Calu3 (cell line): ENCODE measurements around the gene WBP2. TPM values are rescaled to one million over a fixed set of nuclear protein-coding genes. Genes with fewer than 3 reads are reported as not detected.

Experiments
- BruUV-seq: library from RNA; stranded (reverse); fragments of 400-500 nt; replicated peaks from 2 replicates; lab custom pipeline; 2021; lab: Mats Ljungman, UMichigan
- CTCF ChIA-PET: fragments of 300-600 bp; sonication (Branson Sonifier 250); formaldehyde crosslinking; loops from one replicate; lab custom pipeline; 2022; ENCODE audit warnings: antibody characterized with exemption; lab: Charles Lee
- DNase-seq: peaks from one replicate; pipeline ENCODE4 v3.0.0; 2022
- H3K27ac Mint-ChIP-seq: one replicate; pipeline ENCODE4 v1.8.0; 2022; ENCODE audit warnings: mixed read lengths; ENCODE audit not compliant: unreplicated experiment
- H3K27me3 Mint-ChIP-seq: one replicate; pipeline ENCODE4 v1.8.0; 2022; ENCODE audit warnings: mixed read lengths; ENCODE audit not compliant: unreplicated experiment
- H3K36me3 Mint-ChIP-seq: one replicate; pipeline ENCODE4 v1.8.0; 2022; ENCODE audit warnings: mild to moderate bottlenecking, moderate library complexity, mixed read lengths; ENCODE audit not compliant: insufficient read depth, unreplicated experiment
- H3K4me1 Mint-ChIP-seq: one replicate; pipeline ENCODE4 v1.8.0; 2022; ENCODE audit warnings: mild to moderate bottlenecking, low read depth, mixed read lengths; ENCODE audit not compliant: unreplicated experiment
- H3K4me3 Mint-ChIP-seq: one replicate; pipeline ENCODE4 v1.8.0; 2022; ENCODE audit warnings: mild to moderate bottlenecking, low read depth, moderate library complexity, mixed read lengths; ENCODE audit not compliant: unreplicated experiment
- H3K9me3 Mint-ChIP-seq: one replicate; pipeline ENCODE4 v1.8.0; 2022; ENCODE audit warnings: low read depth, mixed read lengths; ENCODE audit not compliant: unreplicated experiment
- intact Hi-C: fragments of 100-400 bp; cut with micrococcal nuclease; formaldehyde crosslinking; loops from one replicate; pipeline ENCODE4 v1.10.0; 2022; ENCODE audit not compliant: unreplicated experiment
- total RNA-seq: library from RNA; stranded (reverse); gene quantifications from 2 replicates; pipeline ENCODE4 v1.2.3, GENCODE V29; 2022
- TF ChIP-seq, protein P1 (sequence below): fragments of 200-600 bp; IDR thresholded peaks from one replicate; pipeline ENCODE4 v1.8.0; 2022; ENCODE audit warnings: antibody characterized with exemption; ENCODE audit not compliant: unreplicated experiment

Gene WBP2
- total RNA-seq, 1 experiment from 2014 or later = 126 TPM

DNA sequence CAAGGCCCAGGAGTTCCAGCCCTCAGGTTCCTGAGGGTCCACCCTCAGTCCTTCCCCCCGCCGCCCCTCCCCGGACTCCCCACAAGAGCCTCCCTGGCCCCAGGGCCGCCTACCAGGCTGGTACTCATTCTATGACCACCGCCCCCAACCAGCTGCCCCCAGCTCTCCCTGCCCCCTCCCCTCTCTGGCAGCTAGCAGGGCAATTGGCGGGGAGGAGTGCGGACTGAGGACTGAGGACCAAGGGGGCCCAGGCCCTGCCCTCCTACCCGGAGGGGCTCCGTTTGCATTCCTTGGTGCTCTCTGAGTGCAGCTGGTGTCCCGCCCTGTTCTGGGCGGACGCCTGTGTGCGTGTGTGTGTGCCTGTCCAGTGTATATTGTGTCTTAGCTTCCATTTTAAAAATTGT is 30.0 kb downstream of the WBP2 start:
- BruUV-seq = no TSS peak
- H3K9me3 Mint-ChIP-seq = no peaks in the 10 kb centered on the region
- TF ChIP-seq, protein P1, sequence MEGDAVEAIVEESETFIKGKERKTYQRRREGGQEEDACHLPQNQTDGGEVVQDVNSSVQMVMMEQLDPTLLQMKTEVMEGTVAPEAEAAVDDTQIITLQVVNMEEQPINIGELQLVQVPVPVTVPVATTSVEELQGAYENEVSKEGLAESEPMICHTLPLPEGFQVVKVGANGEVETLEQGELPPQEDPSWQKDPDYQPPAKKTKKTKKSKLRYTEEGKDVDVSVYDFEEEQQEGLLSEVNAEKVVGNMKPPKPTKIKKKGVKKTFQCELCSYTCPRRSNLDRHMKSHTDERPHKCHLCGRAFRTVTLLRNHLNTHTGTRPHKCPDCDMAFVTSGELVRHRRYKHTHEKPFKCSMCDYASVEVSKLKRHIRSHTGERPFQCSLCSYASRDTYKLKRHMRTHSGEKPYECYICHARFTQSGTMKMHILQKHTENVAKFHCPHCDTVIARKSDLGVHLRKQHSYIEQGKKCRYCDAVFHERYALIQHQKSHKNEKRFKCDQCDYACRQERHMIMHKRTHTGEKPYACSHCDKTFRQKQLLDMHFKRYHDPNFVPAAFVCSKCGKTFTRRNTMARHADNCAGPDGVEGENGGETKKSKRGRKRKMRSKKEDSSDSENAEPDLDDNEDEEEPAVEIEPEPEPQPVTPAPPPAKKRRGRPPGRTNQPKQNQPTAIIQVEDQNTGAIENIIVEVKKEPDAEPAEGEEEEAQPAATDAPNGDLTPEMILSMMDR = no peak

DNA sequence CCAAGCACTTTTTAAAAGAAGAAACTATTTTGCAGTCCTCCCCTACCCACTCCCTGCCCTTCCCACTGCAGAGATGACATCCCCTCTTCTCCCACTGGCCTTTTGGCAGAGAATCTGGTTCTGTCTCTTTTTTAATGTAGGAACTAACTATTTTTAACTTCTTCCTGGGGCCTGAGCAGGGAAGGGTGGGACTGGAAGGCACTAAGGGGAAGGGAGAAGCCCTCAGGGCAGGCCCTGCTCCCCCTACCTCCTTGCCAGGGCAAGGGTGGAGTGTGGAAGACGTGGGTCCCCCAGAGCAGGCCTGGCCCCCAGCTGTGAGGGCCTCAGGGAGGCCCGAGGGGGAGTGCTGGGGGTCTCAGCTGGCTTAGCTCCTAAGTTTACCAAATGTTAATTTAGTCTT is 30.5 kb downstream of the WBP2 start:
- TF ChIP-seq, protein P1 = no peak
- Mint-ChIP-seq H3K4me3 (no peak overlapping the region), H3K27ac (peak overlapping the region; percentile 27), H3K36me3 (peaks cover 77% of the 10 kb centered on the region), H3K27me3 (no peaks in the 10 kb centered on the region), H3K4me1 (peaks cover 6% of the 10 kb centered on the region), H3K9me3 (no peaks in the 10 kb centered on the region)
- CTCF ChIA-PET = no interaction called here
- BruUV-seq = no TSS peak
- DNase-seq = no peak
- intact Hi-C loops = no loop called here

More for the DNA sequence above, 30.0 kb downstream of the WBP2 start:
- CTCF ChIA-PET = interaction anchor here (0.8 kb wide), 1 partner anchor 20 kb away, joined by 3 read pairs; no protein-coding TSS in a partner anchor
- no peak overlapping the region for H3K4me3 Mint-ChIP-seq
- H3K4me1 Mint-ChIP-seq = peaks cover 6% of the 10 kb centered on the region
- H3K27ac Mint-ChIP-seq = peak overlapping the region; percentile 25
- H3K27me3 Mint-ChIP-seq = no peaks in the 10 kb centered on the region
- no peak for DNase-seq
- H3K36me3 Mint-ChIP-seq = peaks cover 78% of the 10 kb centered on the region
- intact Hi-C loops = no loop called here

DNA sequence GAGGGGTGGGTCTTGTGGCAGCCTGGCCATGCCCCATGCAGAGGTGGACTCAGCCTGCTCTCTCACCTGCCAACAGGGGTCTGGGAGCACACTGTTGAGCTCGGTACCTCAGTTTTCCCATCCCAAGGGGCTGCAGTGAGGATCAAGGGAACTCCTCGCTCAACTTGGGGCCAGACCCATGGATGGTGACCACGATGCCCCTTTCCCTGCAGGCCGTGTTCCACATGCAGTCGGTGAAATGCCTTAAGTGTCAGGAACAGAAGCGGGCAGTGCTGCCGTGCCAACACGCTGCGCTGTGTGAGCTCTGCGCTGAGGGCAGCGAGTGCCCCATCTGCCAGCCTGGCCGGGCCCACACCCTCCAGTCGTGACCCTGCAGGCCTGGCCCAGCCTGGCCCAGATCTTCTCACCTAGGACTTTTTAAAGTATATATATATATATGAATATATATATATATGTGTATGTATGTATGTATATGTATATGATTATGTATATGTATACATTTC is 31.0 kb downstream of the WBP2 start:
- no peak overlapping the region for H3K4me3 Mint-ChIP-seq
- intact Hi-C loops = no loop called here
- DNase-seq = no peak
- H3K4me1 Mint-ChIP-seq = peaks cover 6% of the 10 kb centered on the region
- BruUV-seq = no TSS peak
- H3K36me3 Mint-ChIP-seq = peaks cover 74% of the 10 kb centered on the region
- CTCF ChIA-PET = no interaction called here
- H3K9me3 Mint-ChIP-seq = no peaks in the 10 kb centered on the region
- TF ChIP-seq, protein P1 = no peak
- H3K27ac Mint-ChIP-seq = peak overlapping the region; percentile 27
- no peaks in the 10 kb centered on the region for H3K27me3 Mint-ChIP-seq

DNA sequence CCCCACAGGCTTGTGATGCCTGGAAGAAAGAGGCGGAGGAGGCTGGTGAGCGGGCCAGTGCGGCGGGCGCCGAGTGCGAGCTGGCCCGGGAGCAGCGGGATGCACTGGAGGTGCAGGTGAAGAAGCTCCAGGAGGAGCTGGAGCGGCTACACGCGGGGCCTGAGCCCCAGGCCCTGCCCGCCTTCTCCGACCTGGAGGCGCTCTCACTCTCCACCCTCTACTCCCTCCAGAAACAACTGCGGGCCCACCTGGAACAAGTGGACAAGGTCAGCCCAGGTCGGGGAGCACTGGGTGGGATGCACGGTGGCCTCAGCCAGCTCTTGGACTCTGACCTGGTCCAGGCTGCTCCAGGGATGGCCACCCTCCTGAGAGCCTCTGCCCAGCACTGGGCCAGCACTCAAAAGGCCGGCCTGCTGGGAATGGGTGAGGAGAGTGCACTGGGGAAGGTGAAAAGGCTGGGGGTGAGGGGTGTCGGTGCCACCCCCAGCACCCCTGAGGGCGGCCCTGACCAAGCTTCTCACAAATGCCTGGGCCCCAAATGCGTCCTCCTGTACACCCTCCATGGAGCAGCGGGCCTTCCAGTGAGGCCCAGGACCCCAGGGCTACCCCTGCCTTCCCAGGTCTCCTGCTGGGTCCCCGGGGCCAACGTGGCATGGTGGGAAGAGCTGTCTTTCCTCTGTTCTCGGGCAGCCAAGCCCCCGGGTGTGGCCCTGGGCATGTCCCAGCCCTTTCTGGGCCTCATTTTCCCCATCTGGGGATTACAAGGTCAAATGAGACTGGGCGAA is 31.7 kb downstream of the WBP2 start:
- Mint-ChIP-seq H3K4me1 (peaks cover 6% of the 10 kb centered on the region), H3K27me3 (no peaks in the 10 kb centered on the region), H3K9me3 (no peaks in the 10 kb centered on the region), H3K4me3 (no peak overlapping the region), H3K36me3 (peaks cover 74% of the 10 kb centered on the region), H3K27ac (no peak overlapping the region)
- DNase-seq = no peak
- intact Hi-C loops = no loop called here
- TF ChIP-seq, protein P1 = no peak
- no TSS peak for BruUV-seq
- CTCF ChIA-PET = no interaction called here
